HepG2 (cell line): ENCODE data around the gene DLEC1. TPM values are rescaled to one million over a fixed set of nuclear protein-coding genes. Genes with fewer than 3 reads are reported as not detected.

Source experiments
- FOXA3 ChIP-seq: IDR thresholded peaks from 2 replicates; pipeline ENCODE4 v1.6.1; 2016; ENCODE audit warnings: missing genetic modification reagents, missing compliant biosample characterization
- SP5 ChIP-seq: IDR thresholded peaks from 2 replicates; pipeline ENCODE4 v1.6.1; 2016; ENCODE audit warnings: low read depth, borderline replicate concordance
- SRSF9 ChIP-seq: fragments of 200-400 bp; formaldehyde crosslinking; IDR thresholded peaks from 2 replicates; pipeline ENCODE4 v1.6.1; 2018; ENCODE audit warnings: borderline replicate concordance, mild to moderate bottlenecking, low read depth, low read length; ENCODE audit not compliant: insufficient read depth, poor library complexity, severe bottlenecking
- ZNF317 ChIP-seq: sonication (generic); formaldehyde crosslinking; IDR thresholded peaks from 2 replicates; pipeline ENCODE4 v1.5.0; 2020; ENCODE audit warnings: mild to moderate bottlenecking, missing genetic modification reagents
- ZNF331 ChIP-seq: sonication (generic); formaldehyde crosslinking; IDR thresholded peaks from 2 replicates; pipeline ENCODE4 v1.4.0; 2020; ENCODE audit warnings: missing genetic modification reagents
- polyA plus RNA-seq, 8 experiments: library from polyadenylated mRNA; depleted of rRNA in 3 of 8; stranded (reverse) in 7 of 8; unstranded in 1 of 8; fragments of >200 nt; fragmentation: Illumina TruSeq in 4 of 8; extraction: Trizol in 4 of 8; gene quantifications; 2 replicates each; pipeline versions ENCODE4 v1.2.1 to v1.2.3, GENCODE V29; 2011 to 2016; ENCODE audit warnings: low read depth in 4 of 8, missing spikeins in 1 of 8, mixed read lengths in 1 of 8; ENCODE audit not compliant: insufficient read depth in 1 of 8
- total RNA-seq, 5 experiments: library from RNA; depleted of rRNA; stranded (reverse); fragments of >200 nt; fragmentation: Illumina TruSeq; extraction: Trizol; gene quantifications; 2 replicates each; pipeline ENCODE4 v1.2.3, GENCODE V29; 2016; ENCODE audit warnings: low read depth in 1 of 5
- TF ChIP-seq, protein P1 (sequence below): sonication (generic); formaldehyde crosslinking; IDR thresholded peaks from 2 replicates; pipeline ENCODE4 v1.8.0; 2022; ENCODE audit warnings: missing genetic modification reagents, mild to moderate bottlenecking, moderate library complexity, borderline replicate concordance
- TF ChIP-seq, protein P2 (sequence below): sonication (generic); formaldehyde crosslinking; IDR thresholded peaks from 2 replicates; pipeline ENCODE4 v1.5.0; 2020; ENCODE audit warnings: mild to moderate bottlenecking, missing genetic modification reagents, borderline replicate concordance
- TF ChIP-seq, protein P3 (sequence below): IDR thresholded peaks from 2 replicates; pipeline ENCODE4 v1.4.0; 2020; ENCODE audit warnings: mild to moderate bottlenecking, missing genetic modification reagents
- TF ChIP-seq, protein P4 (sequence below): sonication (generic); formaldehyde crosslinking; IDR thresholded peaks from 2 replicates; pipeline ENCODE4 v1.9.0; 2021; ENCODE audit warnings: missing genetic modification reagents, borderline replicate concordance
- TF ChIP-seq, protein P5 (sequence below): sonication (generic); formaldehyde crosslinking; IDR thresholded peaks from 2 replicates; pipeline ENCODE4 v1.5.0; 2020; ENCODE audit warnings: missing genetic modification reagents

The DLEC1 gene
- total and polyA plus RNA-seq, 2 of the 13 experiments (the other 11 are each of a cell fraction or from before 2014, with no cell fraction given), result 0.09 TPM; not detected in 1

DNA sequence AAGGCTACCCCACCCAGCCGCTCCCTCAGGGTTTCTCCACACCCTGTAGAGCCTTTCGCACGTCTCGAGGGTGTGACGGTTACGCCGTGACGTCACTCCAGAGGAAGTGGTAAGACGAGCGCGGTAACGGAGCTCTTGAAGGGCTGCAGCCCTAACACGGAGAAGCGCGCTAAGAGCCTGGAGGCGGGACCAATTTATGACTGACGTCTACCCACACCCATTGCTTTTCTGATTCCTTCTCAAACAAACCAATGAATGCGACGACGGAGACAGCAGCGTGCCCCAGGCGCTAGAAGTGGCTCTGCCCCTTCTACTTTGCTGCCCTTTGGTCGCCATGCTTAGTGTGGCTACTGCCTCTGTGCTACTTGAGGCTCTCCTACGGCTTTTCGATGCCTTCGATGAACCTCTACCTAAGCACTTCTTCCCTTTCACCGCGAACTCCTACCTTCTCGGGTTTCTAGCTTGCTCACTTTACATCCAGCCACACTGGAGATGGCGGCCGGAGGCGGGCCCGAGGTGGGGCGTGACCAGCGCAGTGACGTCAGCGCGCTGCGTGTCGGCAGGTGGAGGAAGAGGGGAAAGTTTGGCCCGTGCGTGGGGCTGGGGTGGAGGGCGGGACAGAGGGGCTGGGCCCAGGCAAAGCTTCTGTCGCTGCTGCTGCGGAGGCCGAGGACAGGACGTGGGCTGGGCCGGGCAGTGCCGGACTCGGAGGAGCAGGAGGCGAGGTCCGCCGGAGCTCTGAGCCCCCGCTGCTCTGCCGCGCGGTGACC, 126.1 kb downstream of the DLEC1 start, which contains the start of gene OXSR1 (continued):
- TF ChIP-seq, protein P1, sequence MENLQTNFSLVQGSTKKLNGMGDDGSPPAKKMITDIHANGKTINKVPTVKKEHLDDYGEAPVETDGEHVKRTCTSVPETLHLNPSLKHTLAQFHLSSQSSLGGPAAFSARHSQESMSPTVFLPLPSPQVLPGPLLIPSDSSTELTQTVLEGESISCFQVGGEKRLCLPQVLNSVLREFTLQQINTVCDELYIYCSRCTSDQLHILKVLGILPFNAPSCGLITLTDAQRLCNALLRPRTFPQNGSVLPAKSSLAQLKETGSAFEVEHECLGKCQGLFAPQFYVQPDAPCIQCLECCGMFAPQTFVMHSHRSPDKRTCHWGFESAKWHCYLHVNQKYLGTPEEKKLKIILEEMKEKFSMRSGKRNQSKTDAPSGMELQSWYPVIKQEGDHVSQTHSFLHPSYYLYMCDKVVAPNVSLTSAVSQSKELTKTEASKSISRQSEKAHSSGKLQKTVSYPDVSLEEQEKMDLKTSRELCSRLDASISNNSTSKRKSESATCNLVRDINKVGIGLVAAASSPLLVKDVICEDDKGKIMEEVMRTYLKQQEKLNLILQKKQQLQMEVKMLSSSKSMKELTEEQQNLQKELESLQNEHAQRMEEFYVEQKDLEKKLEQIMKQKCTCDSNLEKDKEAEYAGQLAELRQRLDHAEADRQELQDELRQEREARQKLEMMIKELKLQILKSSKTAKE, result peak; percentile 29; the same call in 1 of the 2 replicates
- TF ChIP-seq ZNF331 (CRISPR knock-in tag), result peak; percentile 69; the same call in 1 of the 2 replicates
- TF ChIP-seq, protein P2, sequence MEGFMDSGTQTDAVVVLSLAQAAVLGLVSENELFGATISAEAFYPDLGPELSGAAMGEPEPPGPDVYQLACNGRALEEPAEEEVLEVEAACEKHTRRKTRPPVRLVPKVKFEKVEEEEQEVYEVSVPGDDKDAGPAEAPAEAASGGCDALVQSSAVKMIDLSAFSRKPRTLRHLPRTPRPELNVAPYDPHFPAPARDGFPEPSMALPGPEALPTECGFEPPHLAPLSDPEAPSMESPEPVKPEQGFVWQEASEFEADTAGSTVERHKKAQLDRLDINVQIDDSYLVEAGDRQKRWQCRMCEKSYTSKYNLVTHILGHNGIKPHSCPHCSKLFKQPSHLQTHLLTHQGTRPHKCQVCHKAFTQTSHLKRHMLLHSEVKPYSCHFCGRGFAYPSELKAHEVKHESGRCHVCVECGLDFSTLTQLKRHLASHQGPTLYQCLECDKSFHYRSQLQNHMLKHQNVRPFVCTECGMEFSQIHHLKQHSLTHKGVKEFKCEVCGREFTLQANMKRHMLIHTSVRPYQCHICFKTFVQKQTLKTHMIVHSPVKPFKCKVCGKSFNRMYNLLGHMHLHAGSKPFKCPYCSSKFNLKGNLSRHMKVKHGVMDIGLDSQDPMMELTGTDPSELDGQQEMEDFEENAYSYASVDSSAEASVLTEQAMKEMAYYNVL (CRISPR knock-in tag), result peak; percentile 42; the same call in 1 of the 2 replicates
- TF ChIP-seq SP5 (CRISPR knock-in tag), result peak; percentile 61
- TF ChIP-seq FOXA3, result peak; percentile 40
- peak; percentile 54; the same call in 1 of the 2 replicates for TF ChIP-seq ZNF317 (CRISPR knock-in tag)
- TF ChIP-seq, protein P3, sequence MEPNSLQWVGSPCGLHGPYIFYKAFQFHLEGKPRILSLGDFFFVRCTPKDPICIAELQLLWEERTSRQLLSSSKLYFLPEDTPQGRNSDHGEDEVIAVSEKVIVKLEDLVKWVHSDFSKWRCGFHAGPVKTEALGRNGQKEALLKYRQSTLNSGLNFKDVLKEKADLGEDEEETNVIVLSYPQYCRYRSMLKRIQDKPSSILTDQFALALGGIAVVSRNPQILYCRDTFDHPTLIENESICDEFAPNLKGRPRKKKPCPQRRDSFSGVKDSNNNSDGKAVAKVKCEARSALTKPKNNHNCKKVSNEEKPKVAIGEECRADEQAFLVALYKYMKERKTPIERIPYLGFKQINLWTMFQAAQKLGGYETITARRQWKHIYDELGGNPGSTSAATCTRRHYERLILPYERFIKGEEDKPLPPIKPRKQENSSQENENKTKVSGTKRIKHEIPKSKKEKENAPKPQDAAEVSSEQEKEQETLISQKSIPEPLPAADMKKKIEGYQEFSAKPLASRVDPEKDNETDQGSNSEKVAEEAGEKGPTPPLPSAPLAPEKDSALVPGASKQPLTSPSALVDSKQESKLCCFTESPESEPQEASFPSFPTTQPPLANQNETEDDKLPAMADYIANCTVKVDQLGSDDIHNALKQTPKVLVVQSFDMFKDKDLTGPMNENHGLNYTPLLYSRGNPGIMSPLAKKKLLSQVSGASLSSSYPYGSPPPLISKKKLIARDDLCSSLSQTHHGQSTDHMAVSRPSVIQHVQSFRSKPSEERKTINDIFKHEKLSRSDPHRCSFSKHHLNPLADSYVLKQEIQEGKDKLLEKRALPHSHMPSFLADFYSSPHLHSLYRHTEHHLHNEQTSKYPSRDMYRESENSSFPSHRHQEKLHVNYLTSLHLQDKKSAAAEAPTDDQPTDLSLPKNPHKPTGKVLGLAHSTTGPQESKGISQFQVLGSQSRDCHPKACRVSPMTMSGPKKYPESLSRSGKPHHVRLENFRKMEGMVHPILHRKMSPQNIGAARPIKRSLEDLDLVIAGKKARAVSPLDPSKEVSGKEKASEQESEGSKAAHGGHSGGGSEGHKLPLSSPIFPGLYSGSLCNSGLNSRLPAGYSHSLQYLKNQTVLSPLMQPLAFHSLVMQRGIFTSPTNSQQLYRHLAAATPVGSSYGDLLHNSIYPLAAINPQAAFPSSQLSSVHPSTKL, result no peak; the same call in 1 of the 2 replicates
- TF ChIP-seq, protein P4, sequence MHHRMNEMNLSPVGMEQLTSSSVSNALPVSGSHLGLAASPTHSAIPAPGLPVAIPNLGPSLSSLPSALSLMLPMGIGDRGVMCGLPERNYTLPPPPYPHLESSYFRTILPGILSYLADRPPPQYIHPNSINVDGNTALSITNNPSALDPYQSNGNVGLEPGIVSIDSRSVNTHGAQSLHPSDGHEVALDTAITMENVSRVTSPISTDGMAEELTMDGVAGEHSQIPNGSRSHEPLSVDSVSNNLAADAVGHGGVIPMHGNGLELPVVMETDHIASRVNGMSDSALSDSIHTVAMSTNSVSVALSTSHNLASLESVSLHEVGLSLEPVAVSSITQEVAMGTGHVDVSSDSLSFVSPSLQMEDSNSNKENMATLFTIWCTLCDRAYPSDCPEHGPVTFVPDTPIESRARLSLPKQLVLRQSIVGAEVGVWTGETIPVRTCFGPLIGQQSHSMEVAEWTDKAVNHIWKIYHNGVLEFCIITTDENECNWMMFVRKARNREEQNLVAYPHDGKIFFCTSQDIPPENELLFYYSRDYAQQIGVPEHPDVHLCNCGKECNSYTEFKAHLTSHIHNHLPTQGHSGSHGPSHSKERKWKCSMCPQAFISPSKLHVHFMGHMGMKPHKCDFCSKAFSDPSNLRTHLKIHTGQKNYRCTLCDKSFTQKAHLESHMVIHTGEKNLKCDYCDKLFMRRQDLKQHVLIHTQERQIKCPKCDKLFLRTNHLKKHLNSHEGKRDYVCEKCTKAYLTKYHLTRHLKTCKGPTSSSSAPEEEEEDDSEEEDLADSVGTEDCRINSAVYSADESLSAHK (CRISPR knock-in tag), result no peak
- TF ChIP-seq, protein P5, sequence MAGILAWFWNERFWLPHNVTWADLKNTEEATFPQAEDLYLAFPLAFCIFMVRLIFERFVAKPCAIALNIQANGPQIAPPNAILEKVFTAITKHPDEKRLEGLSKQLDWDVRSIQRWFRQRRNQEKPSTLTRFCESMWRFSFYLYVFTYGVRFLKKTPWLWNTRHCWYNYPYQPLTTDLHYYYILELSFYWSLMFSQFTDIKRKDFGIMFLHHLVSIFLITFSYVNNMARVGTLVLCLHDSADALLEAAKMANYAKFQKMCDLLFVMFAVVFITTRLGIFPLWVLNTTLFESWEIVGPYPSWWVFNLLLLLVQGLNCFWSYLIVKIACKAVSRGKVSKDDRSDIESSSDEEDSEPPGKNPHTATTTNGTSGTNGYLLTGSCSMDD, result no peak
- TF ChIP-seq SRSF9, result no peak
